ENCODE data around the gene SHISAL2B. TPM values are rescaled to one million over a fixed set of nuclear protein-coding genes. Genes with fewer than 3 reads are reported as not detected.

SHISAL2B gene
- total and polyA plus RNA-seq, 11 donors: not detected

DNA sequence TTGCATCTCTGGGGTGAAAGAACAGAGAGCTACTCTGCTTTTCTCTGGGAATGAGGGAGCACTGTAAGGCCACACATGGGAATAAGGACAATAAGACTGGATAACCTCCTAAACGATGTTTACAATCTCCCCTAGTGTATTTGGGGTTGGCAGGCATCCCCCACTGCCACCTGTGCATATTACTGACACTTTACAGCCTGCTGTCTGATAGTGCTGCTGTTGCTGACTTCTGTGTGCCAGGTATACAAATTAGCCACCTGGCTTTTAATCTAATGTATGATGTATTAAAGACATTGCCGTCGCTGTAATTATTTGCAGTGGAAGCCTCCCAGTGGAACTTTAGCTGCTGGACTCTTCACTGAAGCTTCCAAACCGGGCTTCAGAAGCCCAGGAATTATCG is 4.4 kb upstream of the SHISAL2B start:
- no peak for DNase-seq
- H3K27me3 ChIP-seq: peaks cover 2 to 32% (median 17%) of the 10 kb centered on the region in 9 donors
- intact Hi-C loops (cut with DNase I): no loop called here
- no peak overlapping the region for H3K4me3 ChIP-seq
- ATAC-seq: no peak
- no peak overlapping the region for H3K27ac ChIP-seq
- H3K36me3 ChIP-seq: no peaks in the 10 kb centered on the region
- WGBS, 4 donors: 72 to 77% (median 74%) methylated on average over 5 of the region's 5 CpGs
- no peaks in the 10 kb centered on the region for H3K9me3 ChIP-seq
- TF ChIP-seq, protein P1, sequence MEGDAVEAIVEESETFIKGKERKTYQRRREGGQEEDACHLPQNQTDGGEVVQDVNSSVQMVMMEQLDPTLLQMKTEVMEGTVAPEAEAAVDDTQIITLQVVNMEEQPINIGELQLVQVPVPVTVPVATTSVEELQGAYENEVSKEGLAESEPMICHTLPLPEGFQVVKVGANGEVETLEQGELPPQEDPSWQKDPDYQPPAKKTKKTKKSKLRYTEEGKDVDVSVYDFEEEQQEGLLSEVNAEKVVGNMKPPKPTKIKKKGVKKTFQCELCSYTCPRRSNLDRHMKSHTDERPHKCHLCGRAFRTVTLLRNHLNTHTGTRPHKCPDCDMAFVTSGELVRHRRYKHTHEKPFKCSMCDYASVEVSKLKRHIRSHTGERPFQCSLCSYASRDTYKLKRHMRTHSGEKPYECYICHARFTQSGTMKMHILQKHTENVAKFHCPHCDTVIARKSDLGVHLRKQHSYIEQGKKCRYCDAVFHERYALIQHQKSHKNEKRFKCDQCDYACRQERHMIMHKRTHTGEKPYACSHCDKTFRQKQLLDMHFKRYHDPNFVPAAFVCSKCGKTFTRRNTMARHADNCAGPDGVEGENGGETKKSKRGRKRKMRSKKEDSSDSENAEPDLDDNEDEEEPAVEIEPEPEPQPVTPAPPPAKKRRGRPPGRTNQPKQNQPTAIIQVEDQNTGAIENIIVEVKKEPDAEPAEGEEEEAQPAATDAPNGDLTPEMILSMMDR (IDR thresholded peaks at IDR 0.05): no peak
- TF ChIP-seq POLR2A (IDR thresholded peaks at IDR 0.05): no peak
- peaks cover 0 to 10% (median under 1%) of the 10 kb centered on the region in 12 donors for H3K4me1 ChIP-seq

DNA sequence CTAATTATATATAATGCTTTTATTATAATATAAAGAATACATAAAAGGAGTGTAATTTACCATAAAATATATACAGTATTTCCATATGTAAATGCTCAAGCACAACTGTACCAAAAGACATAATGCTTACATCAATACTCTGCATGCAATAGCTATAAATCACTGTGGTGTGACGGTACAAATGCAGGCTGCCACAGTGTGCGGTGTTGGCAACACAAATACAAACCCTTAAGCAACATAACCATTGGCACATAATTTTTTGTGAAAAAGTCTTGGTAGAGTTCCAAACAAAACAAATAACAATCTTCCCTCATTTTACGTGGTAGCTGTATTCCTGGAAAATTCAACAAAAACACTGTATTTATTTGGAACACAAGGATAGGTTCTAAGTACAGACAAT is 1.9 kb upstream of the SHISAL2B start:
- H3K36me3 ChIP-seq: no peaks in the 10 kb centered on the region
- WGBS, 4 donors: 74 to 84% (median 77%) methylated on average over 3 of the region's 3 CpGs
- no peaks in the 10 kb centered on the region for H3K9me3 ChIP-seq
- H3K27ac ChIP-seq: no peak overlapping the region
- intact Hi-C loops (cut with DNase I): no loop called here
- peaks cover 2 to 55% (median 20%) of the 10 kb centered on the region in 9 donors for H3K27me3 ChIP-seq
- no peak overlapping the region for H3K4me3 ChIP-seq
- TF ChIP-seq POLR2A (IDR thresholded peaks at IDR 0.05): no peak
- TF ChIP-seq, protein P1 (IDR thresholded peaks at IDR 0.05): no peak
- no peak for ATAC-seq
- no peak for DNase-seq
- H3K4me1 ChIP-seq: peaks cover 0 to 13% (median 1%) of the 10 kb centered on the region in 12 donors

DNA sequence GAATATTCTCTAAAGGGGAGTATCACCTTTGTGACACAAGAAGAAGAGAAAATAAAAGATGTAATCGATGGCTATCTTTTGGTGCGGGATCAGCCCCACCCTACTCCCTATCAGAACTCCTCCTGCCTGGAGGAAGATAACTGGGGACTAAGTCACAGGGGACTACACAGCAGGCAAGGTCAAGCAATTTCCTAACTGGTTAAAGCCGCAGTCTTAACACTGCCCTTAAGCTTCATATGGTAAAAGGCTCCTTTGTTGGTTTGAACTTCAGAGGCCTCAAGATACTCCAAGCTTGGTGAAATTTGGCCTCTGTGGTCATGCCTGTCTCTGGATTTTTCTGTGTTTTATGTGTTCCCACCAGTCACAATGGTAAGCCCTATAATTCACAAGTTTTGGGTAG is 1.3 kb upstream of the SHISAL2B start:
- H3K27me3 ChIP-seq: peaks cover 2 to 60% (median 20%) of the 10 kb centered on the region in 9 donors
- no peak overlapping the region for H3K4me3 ChIP-seq
- DNase-seq (no peak), ATAC-seq (no peak)
- H3K9me3 ChIP-seq: no peaks in the 10 kb centered on the region
- intact Hi-C loops (cut with DNase I): no loop called here
- TF ChIP-seq POLR2A (IDR thresholded peaks at IDR 0.05): no peak
- TF ChIP-seq, protein P1 (IDR thresholded peaks at IDR 0.05): no peak
- H3K36me3 ChIP-seq: no peaks in the 10 kb centered on the region
- no peak overlapping the region for H3K27ac ChIP-seq
- 35 to 58% (median 44%) methylated on average over 3 of the region's 3 CpGs for WGBS, 4 donors
- H3K4me1 ChIP-seq: peaks cover 0 to 13% (median 1%) of the 10 kb centered on the region in 12 donors

DNA sequence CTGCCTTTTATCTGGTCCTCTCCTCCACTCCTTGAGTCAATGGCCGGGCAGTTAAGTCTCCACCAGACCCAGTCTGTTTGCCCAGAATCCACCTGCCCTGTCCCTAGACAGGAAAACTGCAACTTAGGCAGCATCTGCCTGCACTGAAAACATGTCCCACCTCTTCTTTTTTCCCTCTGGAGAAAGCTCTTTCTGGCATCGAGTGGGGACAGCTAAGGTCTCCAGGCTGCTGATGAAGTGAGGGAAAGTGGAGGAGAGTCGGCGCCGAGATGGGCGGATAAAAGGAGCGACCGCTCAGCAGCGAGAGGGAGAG is 243 bp upstream of the SHISAL2B start:
- Histone ChIP-seq H3K27ac (no peak overlapping the region), H3K4me3 (peak overlapping the region in 11 of 12 donors; percentile 20 to 46 (median 34)), H3K36me3 (no peaks in the 10 kb centered on the region), H3K27me3 (peaks cover 2 to 61% (median 20%) of the 10 kb centered on the region in 9 donors), H3K4me1 (peaks cover 0 to 13% (median 1%) of the 10 kb centered on the region in 12 donors), H3K9me3 (no peaks in the 10 kb centered on the region)
- intact Hi-C loops (cut with DNase I): no loop called here
- DNase-seq (no peak), ATAC-seq (no peak)
- TF ChIP-seq, protein P1 (IDR thresholded peaks at IDR 0.05): no peak
- no peak for TF ChIP-seq POLR2A (IDR thresholded peaks at IDR 0.05)
- WGBS, 4 donors: 1 to 2% (median 1%) methylated on average over 9 of the region's 9 CpGs
